EL (cell line): ENCODE data around the gene ALOXE3.
"Not testable (repeated sequence)": the region's sequence is repeated elsewhere in the genome, so short reads cannot be mapped to it uniquely, and the experiment has no call there.

Source experiments
- DNase-seq: peaks from one replicate; pipeline ENCODE4 v3.0.0-alpha.2; 2016

ALOXE3 gene

GRCh38 chr17:8121407-8121680, 3.0 kb upstream of the ALOXE3 start:
- DNase-seq = no peak

- DNase-seq = peak; percentile 85
Observed at GRCh38 chr17:8120520-8121406, 2.4 kb upstream of the ALOXE3 start.

DNA sequence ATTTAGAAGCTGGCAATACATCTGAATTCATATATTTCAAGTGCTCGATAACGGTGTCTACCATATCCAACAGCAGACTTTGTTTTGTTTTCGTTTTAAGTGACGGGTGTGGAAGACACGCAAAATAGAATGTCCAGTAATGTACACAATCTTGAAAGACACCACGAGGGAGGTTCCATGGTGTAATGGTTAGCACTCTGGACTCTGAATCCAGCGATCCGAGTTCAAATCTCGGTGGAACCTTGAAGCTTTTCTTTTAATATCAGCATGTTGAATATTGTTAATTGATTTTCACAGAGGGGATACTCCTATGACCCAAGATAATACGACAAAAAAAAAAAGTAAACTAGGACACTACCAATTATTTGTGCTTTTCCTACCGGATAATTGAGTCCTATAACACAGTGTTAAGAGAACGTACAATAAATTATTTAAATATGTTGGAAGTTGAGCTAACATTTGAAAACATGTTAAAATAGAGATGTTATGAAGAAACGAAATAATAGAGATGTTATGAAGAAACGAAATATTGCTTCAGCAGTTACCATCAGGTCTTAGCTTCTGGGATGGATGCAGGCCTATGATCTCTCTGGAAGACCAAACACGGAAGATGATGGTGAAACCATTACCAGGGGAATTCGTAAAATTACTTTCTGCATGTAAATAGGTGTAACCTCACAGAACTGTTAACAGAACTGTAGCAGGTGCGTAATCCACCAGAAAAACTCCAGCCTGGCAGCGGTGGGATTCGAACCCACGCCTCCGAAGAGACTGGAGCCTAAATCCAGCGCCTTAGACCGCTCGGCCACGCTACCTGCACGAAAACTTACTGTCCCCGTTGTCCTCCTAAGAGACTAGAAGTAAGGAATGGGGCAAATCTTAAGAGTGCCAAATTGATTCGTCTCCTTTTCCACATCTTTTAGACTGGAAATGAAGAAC, 1.5 kb upstream of the ALOXE3 start:
- DNase-seq = peak; percentile 93

GRCh38 chr17:8118769-8119580, 661 bp upstream of the ALOXE3 start:
- DNase-seq = peak; percentile 87

- peak; percentile 18 for DNase-seq
Observed at GRCh38 chr17:8117367-8117979, 841 bp downstream of the ALOXE3 start.

DNA sequence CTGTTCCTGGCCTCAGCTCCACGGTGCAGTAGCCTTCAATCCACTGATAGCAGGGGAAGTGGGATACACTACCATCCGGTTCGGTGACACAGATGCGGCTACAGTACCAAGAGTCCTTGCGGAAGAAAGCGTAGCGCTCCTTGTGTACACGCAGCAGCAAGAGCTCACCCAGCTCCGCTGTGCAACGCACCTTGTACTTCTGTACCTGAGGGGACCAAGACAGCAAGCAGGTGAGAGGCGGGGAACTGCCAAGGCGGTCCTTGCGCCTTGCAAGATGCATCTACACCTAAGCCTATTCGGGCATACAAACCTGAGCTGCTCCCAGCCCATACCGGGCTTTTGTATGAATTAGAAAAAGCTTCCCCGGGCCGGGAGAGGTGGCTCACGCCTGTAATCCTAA, 1.5 kb downstream of the ALOXE3 start:
- no peak for DNase-seq

DNA sequence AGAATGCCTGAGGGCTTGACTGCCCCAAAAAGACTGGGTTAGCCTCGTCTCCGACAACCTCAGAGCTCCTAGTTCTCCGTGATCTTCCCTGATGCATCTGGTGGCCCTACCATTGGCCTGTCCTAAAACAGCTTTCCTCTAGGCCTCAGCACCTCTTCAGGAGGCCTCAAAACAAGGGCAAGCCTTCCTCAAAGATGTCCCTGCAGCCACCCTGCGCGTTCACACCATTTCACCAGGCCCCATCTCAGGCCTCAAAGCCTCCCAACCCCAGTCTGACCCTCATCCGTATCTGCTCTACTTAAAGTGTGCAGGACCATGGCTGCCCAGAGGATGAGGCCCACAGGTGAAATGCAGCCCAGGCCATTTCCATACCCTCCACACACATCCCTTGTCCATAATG, 7.4 kb downstream of the ALOXE3 start:
- no peak for DNase-seq

- DNase-seq = no peak
Observed at GRCh38 chr17:8110456-8110804, 7.9 kb downstream of the ALOXE3 start.

DNA sequence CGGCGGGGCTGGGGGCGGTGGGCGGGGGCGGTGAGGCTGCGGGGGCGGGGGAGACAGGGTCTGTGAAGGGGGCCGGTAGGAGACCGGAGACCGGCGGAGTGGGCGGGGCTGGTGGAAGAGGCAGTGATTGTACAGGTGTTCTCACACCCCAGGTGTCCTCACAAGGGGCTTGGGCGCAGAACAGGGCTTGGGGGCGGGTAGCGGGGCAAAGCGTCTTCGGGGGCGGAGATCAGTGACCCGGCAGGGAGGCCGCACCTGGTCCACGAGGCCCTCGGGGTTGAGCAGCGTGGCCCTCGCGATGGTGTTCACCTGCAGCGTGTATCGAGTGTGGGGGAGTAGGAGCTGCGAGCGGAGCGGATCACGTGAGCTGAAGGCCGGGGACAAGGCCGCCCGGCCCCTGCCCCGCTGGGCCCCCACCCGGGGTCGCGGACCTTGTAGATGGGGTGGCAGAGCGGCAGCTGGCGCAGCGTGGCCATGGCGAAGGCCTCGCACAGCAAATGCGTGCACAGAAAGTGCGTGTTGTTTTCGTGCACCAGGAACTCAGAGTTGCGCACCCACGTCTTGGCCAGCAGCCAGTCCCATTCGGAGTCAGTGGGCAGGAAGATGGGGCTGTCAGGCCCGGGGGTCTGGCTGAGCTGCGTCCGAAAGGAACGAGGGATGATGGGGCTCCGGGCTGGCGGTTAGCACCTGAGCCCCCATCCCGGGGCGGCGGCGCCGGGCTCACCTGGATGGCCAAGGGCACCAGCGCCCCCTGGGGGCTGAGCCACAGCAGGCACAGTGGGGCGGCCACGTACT, 8.5 kb downstream of the ALOXE3 start:
- DNase-seq = peak; percentile 27

DNA sequence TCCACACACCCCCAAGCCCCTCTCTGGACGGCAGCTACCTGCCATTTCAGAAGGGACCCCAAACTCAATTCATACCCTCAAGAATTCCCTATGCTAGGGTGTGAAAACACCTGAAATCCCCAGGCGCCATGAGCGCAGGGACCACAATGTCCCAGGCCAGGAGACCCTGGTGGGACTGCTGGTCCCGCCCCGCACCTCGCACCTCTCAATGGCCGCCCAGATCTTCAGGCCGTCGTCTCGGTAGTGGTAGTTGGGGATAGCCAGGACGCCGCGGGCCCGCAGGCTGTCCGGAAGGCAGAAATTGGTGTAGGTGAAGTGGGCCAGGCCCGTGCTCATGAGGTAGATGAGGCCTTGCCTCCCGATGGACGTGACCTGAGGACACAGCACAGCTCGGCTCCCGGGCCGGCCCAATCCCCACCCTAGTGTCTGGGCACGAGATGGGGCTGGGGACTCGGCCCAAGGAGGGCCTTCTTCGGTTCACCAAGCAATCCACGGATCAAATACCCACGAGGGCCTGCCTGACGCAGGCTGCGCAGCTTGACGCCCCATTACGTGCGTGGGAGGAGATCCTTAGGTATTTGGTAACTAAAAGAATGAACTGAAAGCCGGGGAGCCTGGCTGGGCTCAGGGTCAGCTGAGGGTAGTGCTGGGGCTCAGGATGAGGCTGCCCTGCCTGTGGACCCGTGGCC, 9.2 kb downstream of the ALOXE3 start:
- DNase-seq = no peak

DNA sequence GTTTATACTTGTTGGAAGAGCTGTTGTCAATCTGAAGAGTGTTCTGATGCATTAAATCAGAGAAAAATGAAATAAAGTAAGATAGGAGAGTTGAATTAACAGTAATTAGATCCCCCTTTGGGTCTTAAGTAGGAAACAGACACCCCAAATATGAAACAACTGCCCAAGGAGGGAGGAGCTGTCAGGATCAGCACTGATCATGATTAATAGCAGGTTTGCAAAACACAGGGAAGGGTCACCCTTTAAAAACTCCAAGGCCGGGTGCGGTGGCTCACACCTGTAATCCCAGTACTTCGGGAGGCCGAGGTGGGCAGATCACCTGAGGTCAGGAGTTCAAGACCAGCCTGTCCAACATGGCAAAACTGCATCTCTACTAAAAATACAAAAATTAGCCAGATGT, 11.3 kb downstream of the ALOXE3 start:
- not testable (repeated sequence) for DNase-seq

GRCh38 chr17:8105957-8106398, 12.3 kb downstream of the ALOXE3 start:
- peak; percentile 20 for DNase-seq

DNA sequence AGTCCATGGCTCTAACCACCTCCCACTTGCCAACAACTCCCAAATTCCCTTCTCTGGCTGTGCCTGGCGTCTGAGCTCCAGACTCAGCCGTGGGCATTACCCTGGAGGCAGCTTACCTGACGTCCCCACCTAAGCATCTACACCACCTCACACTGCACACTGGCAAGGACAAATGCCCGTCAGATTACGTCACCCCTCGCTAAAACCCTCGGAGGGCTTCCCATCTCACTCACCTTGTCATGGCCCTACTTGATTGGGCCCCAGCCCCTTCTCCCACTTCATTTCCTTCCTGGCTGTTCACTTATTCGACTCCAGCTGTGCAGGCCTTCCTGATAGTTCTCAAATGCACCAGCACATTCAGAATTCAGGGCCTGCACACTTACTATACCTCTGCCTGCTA, 13.4 kb downstream of the ALOXE3 start:
- DNase-seq = no peak

GRCh38 chr17:8103549-8103948, 14.8 kb downstream of the ALOXE3 start:
- no peak for DNase-seq

DNA sequence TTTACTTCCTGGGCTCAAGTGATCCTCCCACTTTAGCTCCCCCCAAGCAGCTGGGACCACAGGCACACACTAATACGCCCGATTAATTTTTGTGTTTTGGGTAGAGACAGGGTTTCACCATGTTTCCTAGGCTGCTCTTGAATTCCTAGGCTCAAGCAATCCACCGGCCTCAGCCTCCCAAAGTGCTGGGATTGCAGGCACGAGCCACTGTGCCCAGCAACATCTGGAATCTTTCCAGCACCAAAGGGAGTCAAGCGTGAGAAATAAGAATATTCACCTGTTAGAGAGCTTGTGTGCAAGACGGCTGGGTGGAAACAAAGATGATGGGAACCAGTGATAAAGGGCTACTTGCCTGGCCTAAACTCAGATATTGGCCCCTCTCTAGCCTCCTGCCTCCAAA, 16.6 kb downstream of the ALOXE3 start:
- no peak for DNase-seq

- no peak for DNase-seq
Observed at GRCh38 chr17:8100763-8101162, 17.6 kb downstream of the ALOXE3 start.

GRCh38 chr17:8100111-8100510, 18.2 kb downstream of the ALOXE3 start:
- no peak for DNase-seq

- no peak for DNase-seq
Observed at GRCh38 chr17:8096541-8096940, 21.8 kb downstream of the ALOXE3 start.

DNA sequence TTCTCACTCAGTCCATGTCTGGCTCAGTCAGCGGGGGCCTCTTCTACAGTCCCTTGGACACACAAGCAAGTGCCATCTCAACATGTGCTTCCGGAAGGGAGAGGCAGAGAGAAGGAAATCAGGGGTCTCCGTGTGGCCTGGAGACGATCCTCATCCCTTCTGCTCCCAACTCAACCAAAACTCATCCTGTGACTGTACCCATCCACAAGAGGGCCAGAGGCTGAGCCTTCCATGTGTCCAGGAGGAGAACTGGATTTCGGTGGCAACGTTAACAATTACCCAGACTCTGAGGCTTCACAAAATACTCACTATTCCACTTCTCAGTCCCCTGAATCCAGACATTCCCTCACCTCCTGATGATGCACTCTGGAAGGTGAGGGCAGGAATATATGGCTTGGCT, 23.0 kb downstream of the ALOXE3 start:
- no peak for DNase-seq

- DNase-seq = no peak
Observed at GRCh38 chr17:8091033-8091687, 27.2 kb downstream of the ALOXE3 start.

DNA sequence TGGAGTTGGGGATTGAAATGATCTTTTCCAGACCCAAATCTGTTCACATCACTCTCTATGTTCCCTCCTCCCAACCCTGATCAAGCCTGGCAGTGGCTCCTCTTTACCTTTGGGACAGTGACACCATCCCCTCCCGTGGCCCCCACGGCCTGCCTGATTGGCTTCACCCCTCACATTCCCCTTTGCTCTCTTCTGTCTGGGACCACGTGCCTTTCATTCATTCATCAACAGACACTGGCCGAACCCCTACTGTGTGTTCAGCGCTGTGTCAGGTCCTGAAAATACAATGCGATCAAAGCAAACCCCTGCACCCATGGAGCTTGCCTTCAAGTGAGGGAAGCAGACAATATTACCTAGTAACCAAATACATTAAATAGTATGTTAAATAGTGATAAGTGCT, 28.6 kb downstream of the ALOXE3 start:
- no peak for DNase-seq
